ENCODE measurements around the gene DAAM2.

DNA sequence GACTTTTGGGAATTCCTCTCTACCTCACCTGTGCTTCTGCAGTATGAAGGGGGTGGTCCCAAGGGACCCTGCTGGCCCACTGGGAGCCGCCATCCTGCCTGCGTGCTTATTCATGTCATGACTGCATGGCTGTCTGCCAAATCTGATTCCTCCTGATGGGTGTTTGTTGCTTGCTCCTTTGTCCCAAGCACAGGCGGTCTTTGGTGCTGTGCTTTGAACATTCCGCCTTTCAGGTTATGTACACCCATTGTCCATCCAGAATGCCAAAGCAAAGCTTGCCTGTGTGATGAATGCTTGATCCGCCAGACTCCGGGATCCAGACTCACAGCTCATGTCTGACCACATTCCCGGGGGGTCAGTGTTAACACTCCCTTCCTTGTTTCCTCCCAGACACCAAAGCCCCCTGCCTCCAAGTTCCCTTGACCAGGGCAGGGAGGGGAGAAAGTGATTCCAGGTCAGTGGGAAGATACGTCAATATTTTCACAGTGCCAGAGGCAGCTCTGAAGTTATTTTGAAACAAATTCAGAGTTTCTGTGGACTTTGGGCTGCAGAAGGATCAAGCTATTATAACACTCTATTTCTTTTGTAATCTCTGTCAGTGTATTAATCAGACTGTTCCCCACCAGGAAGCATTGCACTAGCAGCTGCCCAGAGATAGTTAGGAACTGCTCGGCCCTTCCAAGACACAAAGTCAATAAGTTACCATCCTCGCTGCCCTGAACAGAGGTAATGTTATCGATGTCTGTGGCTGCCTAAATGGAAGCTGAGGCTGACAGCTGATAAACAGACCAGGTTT is 9.5 kb downstream of the DAAM2 start:
- TF ChIP-seq, protein P1, sequence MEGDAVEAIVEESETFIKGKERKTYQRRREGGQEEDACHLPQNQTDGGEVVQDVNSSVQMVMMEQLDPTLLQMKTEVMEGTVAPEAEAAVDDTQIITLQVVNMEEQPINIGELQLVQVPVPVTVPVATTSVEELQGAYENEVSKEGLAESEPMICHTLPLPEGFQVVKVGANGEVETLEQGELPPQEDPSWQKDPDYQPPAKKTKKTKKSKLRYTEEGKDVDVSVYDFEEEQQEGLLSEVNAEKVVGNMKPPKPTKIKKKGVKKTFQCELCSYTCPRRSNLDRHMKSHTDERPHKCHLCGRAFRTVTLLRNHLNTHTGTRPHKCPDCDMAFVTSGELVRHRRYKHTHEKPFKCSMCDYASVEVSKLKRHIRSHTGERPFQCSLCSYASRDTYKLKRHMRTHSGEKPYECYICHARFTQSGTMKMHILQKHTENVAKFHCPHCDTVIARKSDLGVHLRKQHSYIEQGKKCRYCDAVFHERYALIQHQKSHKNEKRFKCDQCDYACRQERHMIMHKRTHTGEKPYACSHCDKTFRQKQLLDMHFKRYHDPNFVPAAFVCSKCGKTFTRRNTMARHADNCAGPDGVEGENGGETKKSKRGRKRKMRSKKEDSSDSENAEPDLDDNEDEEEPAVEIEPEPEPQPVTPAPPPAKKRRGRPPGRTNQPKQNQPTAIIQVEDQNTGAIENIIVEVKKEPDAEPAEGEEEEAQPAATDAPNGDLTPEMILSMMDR (IDR thresholded peaks at IDR 0.05) = no peak
- TF ChIP-seq POLR2A (IDR thresholded peaks at IDR 0.05) (no peak), POLR2AphosphoS5 (IDR thresholded peaks at IDR 0.05; ENCODE audit: insufficient read depth in 1 of 2, low read depth in 1 of 2) (no peak)

Measured in vagina (tissue), 2 donors.